A549 (cell line): ENCODE measurements around the gene IGF2. TPM values are rescaled to one million over a fixed set of nuclear protein-coding genes. Genes with fewer than 3 reads are reported as not detected.

Experiments
- ATAC-seq, 2 experiments: fragments of 200-7000 bp in 1 of 2; fragments of >200 bp in 1 of 2; cut with Nextera tagmentation in 1 of 2; cut with Tn5 transposase in 1 of 2; 3 replicates each; pipeline versions ENCODE4 v1.8.0 to v1.9.1; 2018 to 2020; ENCODE audit warnings: mild to moderate bottlenecking in 1 of 2, moderate library complexity in 1 of 2
- CTCF ChIA-PET: fragments of 300-600 bp; sonication (Branson Sonifier 250); formaldehyde crosslinking; extraction: SDS; loops from one replicate; lab custom pipeline; 2021; ENCODE audit warnings: antibody characterized with exemption, inconsistent platforms; lab: Yijun Ruan, JAX
- POLR2A ChIA-PET: fragments of 350-600 bp; formaldehyde crosslinking; extraction: SDS; loops from one replicate; lab custom pipeline; 2021; ENCODE audit warnings: antibody characterized with exemption, inconsistent platforms; lab: Yijun Ruan, JAX
- DNase-seq, 2 experiments: peaks; one replicate each; pipeline versions ENCODE4 v3.0.0 to v3.0.0-alpha.2; 2011 to 2016; ENCODE audit warnings: low read depth in 1 of 2, low spot score in 1 of 2
- FAIRE-seq: peaks from 2 replicates; lab custom pipeline; 2011; peaks lifted over from hg19 to GRCh38; lab: Jason Lieb, UNC
- H3K27ac ChIP-seq, 2 experiments: fragments of >200 bp; sonication (Bioruptor Twin); formaldehyde crosslinking; 3 replicates each; pipeline ENCODE4 v1.5.1; 2016 to 2017
- H3K4me1 ChIP-seq: fragments of >200 bp; sonication (Bioruptor Twin); formaldehyde crosslinking; 3 replicates; pipeline ENCODE4 v1.6.1; 2016
- H3K4me2 ChIP-seq: fragments of >200 bp; sonication (Bioruptor Twin); formaldehyde crosslinking; 3 replicates; pipeline ENCODE4 v1.6.1; 2016
- H3K4me3 ChIP-seq: fragments of >200 bp; sonication (Bioruptor Twin); formaldehyde crosslinking; 3 replicates; pipeline ENCODE4 v1.5.1; 2016
- H3K9me3 ChIP-seq: fragments of >200 bp; sonication (Bioruptor Twin); formaldehyde crosslinking; 3 replicates; pipeline ENCODE4 v1.6.1; 2016
- BHLHE40 ChIP-seq: IDR thresholded peaks from 2 replicates; pipeline ENCODE4 v1.6.1; 2012; ENCODE audit warnings: low read depth, low read length, inconsistent platforms
- CBX8 ChIP-seq: fragments of 200-600 bp; sonication (generic); IDR thresholded peaks from 2 replicates; pipeline ENCODE4 v1.6.1; 2016
- CHD2 ChIP-seq: fragments of 150-350 bp; IDR thresholded peaks from 2 replicates; pipeline ENCODE4 v1.6.1; 2014; ENCODE audit warnings: low read length; ENCODE audit not compliant: partially characterized antibody
- E2F6 ChIP-seq: IDR thresholded peaks from 2 replicates; pipeline ENCODE4 v1.6.1; 2012; ENCODE audit warnings: low read depth, borderline replicate concordance
- EHF ChIP-seq: fragments of 250-450 bp; sonication (Bioruptor Pico); IDR thresholded peaks from 2 replicates; pipeline ENCODE4 v1.5.0; 2020; ENCODE audit warnings: mild to moderate bottlenecking
- EHMT2 ChIP-seq: fragments of 200-600 bp; sonication (generic); IDR thresholded peaks from 2 replicates; pipeline ENCODE4 v1.6.1; 2016; ENCODE audit warnings: antibody characterized with exemption, low read depth, mild to moderate bottlenecking, moderate library complexity
- FOSB ChIP-seq: fragments of 250-450 bp; sonication (Bioruptor Pico); IDR thresholded peaks from 2 replicates; pipeline ENCODE4 v1.5.0; 2020; ENCODE audit warnings: mild to moderate bottlenecking, moderate library complexity
- FOSL2 ChIP-seq, 2 experiments: fragments of 450-650 bp in 1 of 2; fragments of >200 bp in 1 of 2; sonication (Bioruptor Twin) in 1 of 2; formaldehyde crosslinking; IDR thresholded peaks; 2 replicates each; pipeline versions ENCODE4 v1.5.0 to v1.6.1; 2016 to 2020; ENCODE audit warnings: mild to moderate bottlenecking in 1 of 2, moderate library complexity in 1 of 2
- HEYL ChIP-seq: fragments of 250-450 bp; sonication (Bioruptor Pico); IDR thresholded peaks from 2 replicates; pipeline ENCODE4 v1.8.0; 2021; ENCODE audit warnings: mild to moderate bottlenecking, moderate library complexity
- HOXA7 ChIP-seq: fragments of 250-450 bp; sonication (Bioruptor Pico); IDR thresholded peaks from 2 replicates; pipeline ENCODE4 v1.5.0; 2020; ENCODE audit warnings: mild to moderate bottlenecking, moderate library complexity
- HOXB13 ChIP-seq: fragments of 250-450 bp; sonication (Bioruptor Pico); IDR thresholded peaks from 2 replicates; pipeline ENCODE4 v1.5.0; 2020; ENCODE audit warnings: low read depth, mild to moderate bottlenecking, moderate library complexity
- JUN ChIP-seq, 2 experiments: fragments of >200 bp; sonication (Bioruptor Twin); formaldehyde crosslinking; IDR thresholded peaks; 2 replicates in 1 of 2; 3 replicates in 1 of 2; pipeline ENCODE4 v1.6.1; 2016 to 2017
- MYC ChIP-seq: IDR thresholded peaks from 2 replicates; pipeline ENCODE4 v1.6.1; 2012; ENCODE audit warnings: mild to moderate bottlenecking, inconsistent platforms, low read length, improper control_type of control experiment, borderline replicate concordance
- PBX3 ChIP-seq: IDR thresholded peaks from 2 replicates; pipeline ENCODE4 v1.6.1; 2012
- RAD21 ChIP-seq, 2 experiments: fragments of >200 bp in 1 of 2; sonication (Bioruptor Twin) in 1 of 2; formaldehyde crosslinking in 1 of 2; IDR thresholded peaks in 1 of 2; conservative IDR thresholded peaks in 1 of 2; 2 replicates in 1 of 2; 3 replicates in 1 of 2; pipeline ENCODE4 v1.6.1; 2012 to 2018; ENCODE audit warnings: inconsistent platforms in 1 of 2
- RFX5 ChIP-seq: fragments of 450-650 bp; IDR thresholded peaks from 2 replicates; pipeline ENCODE4 v1.7.1; 2014; ENCODE audit warnings: antibody characterized with exemption, mild to moderate bottlenecking, moderate library complexity
- RNF2 ChIP-seq: fragments of 200-600 bp; sonication (generic); IDR thresholded peaks from 2 replicates; pipeline ENCODE4 v1.6.1; 2016; ENCODE audit warnings: low read depth, mild to moderate bottlenecking, antibody characterized with exemption, moderate library complexity, borderline replicate concordance
- SMC3 ChIP-seq: fragments of >200 bp; sonication (Bioruptor Twin); formaldehyde crosslinking; IDR thresholded peaks from 3 replicates; pipeline ENCODE4 v1.6.1; 2018; ENCODE audit warnings: inconsistent platforms
- SREBF2 ChIP-seq: fragments of 450-650 bp; IDR thresholded peaks from 2 replicates; pipeline ENCODE4 v1.6.1; 2014; ENCODE audit warnings: mild to moderate bottlenecking, moderate library complexity
- TFCP2L1 ChIP-seq: fragments of 250-450 bp; sonication (Bioruptor Pico); IDR thresholded peaks from 2 replicates; pipeline ENCODE4 v1.5.0; 2021; ENCODE audit warnings: mild to moderate bottlenecking
- ZC3H11A ChIP-seq: fragments of 450-650 bp; IDR thresholded peaks from 2 replicates; pipeline ENCODE4 v1.6.1; 2014; ENCODE audit warnings: antibody characterized with exemption, mild to moderate bottlenecking
- WGBS: methylation state at CpG from one replicate; pipeline ENCODE4 v1.1.6; 2017; ENCODE audit errors: missing lambda C conversion rate; 5-methylcytosine and 5-hydroxymethylcytosine counted together
- polyA plus RNA-seq, 4 experiments: library from polyadenylated mRNA; depleted of rRNA in 3 of 4; stranded (reverse); fragments of >200 nt; fragmentation: RNase III in 1 of 4; extraction: RNeasy Plus Mini Kit Qiagen cat#74134 plus additional on column Dnase treatment in 1 of 4; gene quantifications; 2 replicates in 3 of 4; 3 replicates in 1 of 4; pipeline ENCODE4 v1.2.3, GENCODE V29; 2011 to 2017
- TF ChIP-seq, protein P1 (sequence below): fragments of 250-450 bp; sonication (Bioruptor Pico); IDR thresholded peaks from 2 replicates; pipeline ENCODE4 v1.5.0; 2020; ENCODE audit warnings: low read depth, mild to moderate bottlenecking, moderate library complexity
- TF ChIP-seq, protein P2 (sequence below): fragments of >200 bp; sonication (Bioruptor Twin); formaldehyde crosslinking; IDR thresholded peaks from 2 replicates; pipeline ENCODE4 v1.6.1; 2016

IGF2 gene
- polyA plus RNA-seq, 2 of the 4 experiments (the other 2 are of a cell fraction) = 2.0 to 2.9 TPM

- Histone ChIP-seq H3K4me3 (no peak overlapping the region), H3K27ac (no peak overlapping the region), H3K4me2 (no peak overlapping the region), H3K4me1 (no peaks in the 10 kb centered on the region), H3K9me3 (no peaks in the 10 kb centered on the region)
- TF ChIP-seq EHF (CRISPR knock-in tag) = no peak
- 54% methylated on average over 4 of the region's 7 CpGs for WGBS
- DNase-seq = no peak
- ChIA-PET POLR2A (no interaction called here), CTCF (interaction anchor here (1.5 kb wide), 1 partner anchor 69 kb away, joined by 4 read pairs; no protein-coding TSS in a partner anchor)
- no peak for ATAC-seq
- FAIRE-seq = no peak
Measured at GRCh38 chr11:2105511-2105910, 33.7 kb downstream of the IGF2 start.

- FAIRE-seq = no peak
- POLR2A ChIA-PET = no interaction called here
- TF ChIP-seq FOSL2 (IDR thresholded peaks at IDR 0.05) (no peak), FOSL2 (CRISPR knock-in tag; IDR thresholded peaks at IDR 0.05) (no peak), HOXB13 (CRISPR knock-in tag) (no peak), CHD2 (no peak), SMC3 (no peak), FOSB (CRISPR knock-in tag) (no peak), JUN (IDR thresholded peaks at IDR 0.05) (no peak), EHMT2 (no peak), HOXA7 (CRISPR knock-in tag) (no peak), MYC (no peak), ZC3H11A (no peak), TFCP2L1 (CRISPR knock-in tag) (no peak), RNF2 (no peak), SREBF2 (no peak), E2F6 (no peak), BHLHE40 (no peak), HEYL (CRISPR knock-in tag) (no peak)
- TF ChIP-seq, protein P1, sequence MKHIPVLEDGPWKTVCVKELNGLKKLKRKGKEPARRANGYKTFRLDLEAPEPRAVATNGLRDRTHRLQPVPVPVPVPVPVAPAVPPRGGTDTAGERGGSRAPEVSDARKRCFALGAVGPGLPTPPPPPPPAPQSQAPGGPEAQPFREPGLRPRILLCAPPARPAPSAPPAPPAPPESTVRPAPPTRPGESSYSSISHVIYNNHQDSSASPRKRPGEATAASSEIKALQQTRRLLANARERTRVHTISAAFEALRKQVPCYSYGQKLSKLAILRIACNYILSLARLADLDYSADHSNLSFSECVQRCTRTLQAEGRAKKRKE (CRISPR knock-in tag) = no peak
- DNase-seq = no peak
- no peak overlapping the region for H3K4me3 ChIP-seq
- H3K27ac ChIP-seq = no peak overlapping the region
- H3K4me1 ChIP-seq = no peaks in the 10 kb centered on the region
- CTCF ChIA-PET = interaction anchor here (1.4 to 1.5 kb wide), 2 partner anchors 45 to 68 kb away, joined by 3 to 4 read pairs; no protein-coding TSS in a partner anchor
- no peak overlapping the region for H3K4me2 ChIP-seq
- no peaks in the 10 kb centered on the region for H3K9me3 ChIP-seq
- ATAC-seq = no peak
- 83% methylated on average over 14 of the region's 18 CpGs for WGBS
Measured at GRCh38 chr11:2104524-2105440, 34.4 kb downstream of the IGF2 start.

- ChIA-PET POLR2A (no interaction called here), CTCF (interaction anchor here (1.4 kb wide), 1 partner anchor 46 kb away, joined by 3 read pairs; no protein-coding TSS in a partner anchor)
- DNase-seq (no peak), ATAC-seq (no peak), FAIRE-seq (no peak)
- no peak for TF ChIP-seq MYC
- no peak for TF ChIP-seq SREBF2
- TF ChIP-seq, protein P2, sequence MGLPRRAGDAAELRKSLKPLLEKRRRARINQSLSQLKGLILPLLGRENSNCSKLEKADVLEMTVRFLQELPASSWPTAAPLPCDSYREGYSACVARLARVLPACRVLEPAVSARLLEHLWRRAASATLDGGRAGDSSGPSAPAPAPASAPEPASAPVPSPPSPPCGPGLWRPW = no peak
- no peak for TF ChIP-seq RAD21 (conservative IDR thresholded peaks at IDR 0.05 in 1 of 2, IDR thresholded peaks at IDR 0.05 in 1 of 2)
- no peak for TF ChIP-seq EHMT2
- no peak for TF ChIP-seq PBX3
- TF ChIP-seq CBX8 = no peak
- TF ChIP-seq RFX5 = no peak
- Histone ChIP-seq H3K4me2 (no peak overlapping the region), H3K4me1 (no peaks in the 10 kb centered on the region), H3K27ac (no peak overlapping the region), H3K9me3 (no peaks in the 10 kb centered on the region), H3K4me3 (no peak overlapping the region)
- WGBS = 80% methylated on average over 16 of the region's 25 CpGs
Measured at GRCh38 chr11:2103668-2104523, 35.3 kb downstream of the IGF2 start.
